IPS DF 4.7 (cell line): ENCODE data around the gene LDOC1.
"Not testable (repeated sequence)": the region's sequence is repeated elsewhere in the genome, so short reads cannot be mapped to it uniquely, and the experiment has no call there.

ENCODE experiments used
- DNase-seq: peaks from one replicate; pipeline ENCODE4 v3.0.0-alpha.2; 2013; ENCODE audit warnings: low spot score; ENCODE audit errors: extremely low read depth

The LDOC1 gene

DNA sequence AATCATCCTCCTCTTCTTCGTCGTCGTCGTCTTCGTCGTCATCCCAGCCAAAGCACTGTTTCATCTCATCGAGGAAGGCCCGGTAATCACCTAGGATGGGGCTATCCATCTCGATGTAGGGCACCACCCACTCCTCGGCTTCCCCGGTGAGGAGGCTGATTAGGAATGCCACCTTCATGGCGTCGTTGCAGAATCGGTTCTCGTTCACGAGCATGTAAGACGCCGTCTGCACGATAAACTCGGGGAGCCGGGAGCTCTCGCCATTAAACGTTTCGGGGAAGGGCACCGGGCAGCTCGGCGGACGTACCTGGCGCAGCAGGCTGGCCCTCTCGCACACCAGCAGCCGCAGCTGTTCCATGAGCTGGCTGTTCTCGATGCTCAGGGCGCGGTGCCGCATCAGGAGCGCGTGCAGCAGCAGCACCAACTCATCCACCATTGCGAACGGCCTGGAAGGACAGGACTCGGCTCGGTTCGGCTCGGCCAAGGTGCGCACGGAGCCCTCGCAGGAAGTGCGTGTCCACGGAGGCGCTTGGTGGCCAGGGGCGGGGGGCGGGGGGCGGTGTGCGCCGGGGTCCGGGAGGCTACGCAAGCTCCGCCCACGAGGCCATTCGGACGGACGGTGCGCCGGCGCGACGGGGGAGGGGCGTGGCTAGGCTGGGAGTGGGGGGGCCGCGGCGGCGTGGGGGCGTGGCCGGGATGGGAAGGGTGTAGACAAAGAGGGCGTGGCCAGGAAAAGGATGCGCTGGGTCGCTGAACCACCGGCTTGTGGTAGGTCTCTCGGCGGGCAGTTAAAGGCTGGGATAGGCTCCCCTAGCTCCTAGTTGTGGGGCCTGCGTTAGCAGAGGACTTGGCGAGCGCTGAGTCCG is at the start of gene LDOC1:
TSS of gene LDOC1 (minus strand) at position 544 of the 866 bp plus-strand sequence. CDS start at position 436, 108 bp downstream.
- no peak for DNase-seq

DNA sequence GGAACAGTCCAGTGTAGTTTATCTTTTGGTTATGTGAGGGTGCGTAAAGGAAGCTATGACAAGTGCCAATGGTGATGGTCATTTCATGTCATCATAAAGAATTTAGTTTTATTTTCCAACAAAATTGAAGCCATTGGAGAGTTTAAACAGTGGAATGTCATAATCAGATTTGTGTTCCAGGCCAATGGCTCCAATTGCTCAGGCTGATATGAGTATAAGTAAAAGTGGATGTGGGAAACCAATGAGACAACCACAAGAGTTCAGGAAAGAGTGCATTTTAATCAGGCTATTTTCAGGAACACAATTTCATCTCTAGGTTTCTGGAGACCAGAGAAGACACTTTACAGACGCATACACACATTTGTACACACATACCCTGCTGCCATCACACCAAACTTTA is 44.7 kb upstream of the LDOC1 start:
- no peak for DNase-seq

DNA sequence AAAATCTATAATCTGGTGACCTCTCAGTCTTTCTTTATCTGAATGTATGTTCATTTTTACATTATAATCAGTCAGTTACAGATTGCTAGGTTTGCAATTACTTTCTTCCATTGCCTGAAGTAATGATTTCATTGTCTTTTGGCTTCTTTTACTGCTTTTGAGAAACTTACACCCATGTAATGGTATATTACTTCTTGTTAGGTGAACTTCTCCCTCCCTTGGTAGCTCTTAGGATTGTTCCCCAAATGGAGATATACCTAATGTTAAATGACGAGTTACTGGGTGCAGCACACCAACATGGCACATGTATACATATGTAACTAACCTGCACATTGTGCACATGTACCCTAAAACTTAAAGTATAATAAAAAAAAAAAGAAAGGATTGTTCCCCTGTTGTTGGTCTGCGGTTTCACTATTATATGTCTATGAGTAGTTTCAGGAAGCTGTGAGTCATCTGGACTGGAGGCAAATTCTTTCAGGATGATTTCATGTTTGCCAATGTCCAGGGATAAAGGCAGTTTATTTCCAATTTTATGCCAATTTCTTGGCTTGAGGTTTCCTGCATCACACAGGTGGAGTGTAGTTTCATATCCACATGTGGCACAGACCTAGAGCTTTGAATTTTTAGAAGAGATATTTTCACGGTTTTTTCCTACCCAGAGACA is 43.5 kb upstream of the LDOC1 start:
- DNase-seq = no peak

DNA sequence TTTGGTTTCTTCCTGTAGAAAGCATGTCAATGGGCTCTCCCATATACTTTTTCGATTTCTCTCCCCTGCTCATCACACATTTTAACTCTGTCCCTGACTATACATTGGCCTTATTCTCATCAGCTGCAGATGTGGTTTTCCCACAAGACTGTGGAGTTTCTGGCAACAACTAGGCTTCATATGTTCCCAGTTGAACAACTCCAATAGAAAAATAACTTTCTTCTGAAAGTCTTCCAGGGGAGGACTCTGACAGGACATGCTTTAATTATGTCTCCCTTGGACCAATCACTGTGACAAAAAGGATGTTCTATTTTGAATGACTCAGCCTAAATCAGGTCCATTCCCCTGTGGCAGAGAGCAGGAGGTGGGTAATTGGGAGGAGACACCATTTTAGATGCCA is 37.3 kb upstream of the LDOC1 start:
- no peak for DNase-seq

DNA sequence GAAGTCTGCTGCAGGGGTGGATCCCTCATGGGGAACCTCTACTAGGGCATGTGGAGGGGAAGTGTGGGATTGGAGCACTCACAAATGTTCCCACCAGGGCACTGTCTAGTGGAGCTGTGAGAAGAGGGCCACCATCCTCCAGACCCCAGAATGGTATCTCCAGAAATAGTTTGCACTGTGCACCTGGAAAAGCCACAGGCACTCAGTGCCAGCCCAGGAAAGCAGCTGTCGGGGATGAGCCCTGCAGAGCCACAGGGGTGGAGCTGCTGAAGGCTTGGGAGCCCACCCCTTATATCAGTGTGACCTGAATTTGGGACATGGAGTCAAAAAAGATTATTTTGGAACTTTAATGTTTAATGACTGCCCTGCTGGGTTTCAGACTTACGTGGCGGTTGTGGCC is 25.0 kb upstream of the LDOC1 start:
- no peak for DNase-seq

DNA sequence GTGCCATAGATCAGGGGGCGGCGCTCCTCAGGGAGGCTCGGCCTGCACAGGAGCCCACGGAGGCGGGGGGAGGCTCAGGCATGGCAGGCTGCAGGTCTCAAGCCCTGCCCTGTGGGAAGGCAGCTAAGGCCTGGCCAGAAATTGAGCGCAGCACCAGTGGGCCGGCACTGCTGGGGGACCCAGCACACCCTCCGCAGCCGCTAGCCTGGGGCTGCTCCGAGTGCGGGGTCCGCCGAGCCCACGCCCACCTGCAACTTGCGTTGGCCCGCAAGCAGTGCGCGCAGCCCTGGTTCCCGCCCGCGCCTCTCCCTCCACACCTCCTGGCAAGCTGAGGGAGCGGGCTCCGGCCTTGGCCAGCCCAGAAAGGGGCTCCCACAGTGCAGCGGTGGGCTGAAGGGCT is 11.6 kb upstream of the LDOC1 start:
- not testable (repeated sequence) for DNase-seq

DNA sequence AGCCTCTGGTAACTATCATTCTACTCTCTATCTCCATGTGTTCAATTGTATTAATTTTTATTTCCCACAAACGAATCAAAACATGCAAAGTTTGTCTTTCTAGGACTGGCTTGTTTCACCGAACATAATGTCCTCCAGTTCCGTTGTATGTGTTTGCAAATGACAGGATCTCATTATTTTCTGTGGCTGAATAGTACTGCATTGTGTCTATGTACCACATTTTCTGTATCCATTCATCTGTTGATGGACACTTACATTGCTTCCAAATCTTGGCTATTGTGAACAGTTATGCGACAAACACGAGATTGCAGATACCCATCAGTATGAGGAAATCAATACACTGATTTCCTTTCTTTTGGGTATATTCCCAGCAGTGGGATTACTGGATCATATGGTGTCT is 8.4 kb upstream of the LDOC1 start:
- no peak for DNase-seq

DNA sequence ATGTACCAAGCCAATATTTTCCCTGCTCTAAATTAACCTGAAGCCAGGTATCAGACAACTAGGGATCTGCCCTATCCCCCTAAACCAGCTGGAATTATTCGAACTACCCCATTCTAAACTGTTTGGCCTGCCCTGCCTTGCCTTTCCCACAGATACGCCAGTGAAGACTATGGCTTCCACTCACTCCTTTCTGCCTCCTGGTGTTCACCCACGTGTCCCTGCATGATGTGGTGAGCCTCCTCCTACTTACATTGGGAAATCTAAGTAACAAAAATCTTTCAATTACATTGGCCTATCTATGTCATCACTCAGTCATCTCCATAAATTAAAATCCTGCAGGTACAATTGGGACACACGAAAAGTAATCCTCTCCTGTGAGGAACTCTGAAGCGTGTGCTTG is 6.1 kb upstream of the LDOC1 start:
- no peak for DNase-seq

DNA sequence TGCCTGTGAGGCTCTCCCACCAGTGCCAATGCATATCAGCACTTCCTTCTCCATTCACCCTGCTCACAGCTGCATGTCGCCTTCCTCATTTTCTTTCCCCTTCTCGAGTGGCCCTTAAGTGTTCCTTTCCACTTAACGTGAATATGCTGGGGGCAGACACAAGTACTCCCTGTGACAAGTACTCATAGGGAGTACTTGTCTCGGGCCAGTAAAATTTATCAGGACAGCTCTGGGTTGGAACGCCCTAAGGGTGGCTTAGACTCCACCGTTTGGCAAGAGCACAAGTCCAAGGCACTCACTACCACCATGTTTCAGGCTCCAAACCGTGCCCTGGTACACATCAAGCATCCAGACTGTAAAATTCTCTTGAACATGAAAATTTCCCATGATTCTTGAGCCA is 3.9 kb upstream of the LDOC1 start:
- no peak for DNase-seq

DNA sequence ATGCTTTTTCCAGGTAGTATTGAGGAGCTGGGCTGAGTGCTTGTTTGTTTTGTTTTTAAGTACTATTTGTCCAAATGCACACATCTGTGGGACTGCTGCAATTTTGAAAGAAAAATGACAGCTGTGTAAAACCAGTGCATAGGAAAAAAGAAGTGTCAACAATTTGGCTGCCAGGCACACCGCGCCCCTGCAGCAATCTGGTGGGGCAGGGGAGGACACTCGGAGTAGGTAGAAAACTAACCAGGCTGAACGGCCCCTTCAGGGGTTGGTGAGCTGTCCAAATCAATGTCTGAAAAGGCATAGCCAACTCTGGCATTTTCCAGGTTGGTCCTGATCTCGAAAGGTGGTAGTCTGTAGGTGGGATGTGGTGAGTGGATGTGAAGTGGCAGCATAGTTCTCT is 1.1 kb downstream of the LDOC1 start:
- DNase-seq = no peak

DNA sequence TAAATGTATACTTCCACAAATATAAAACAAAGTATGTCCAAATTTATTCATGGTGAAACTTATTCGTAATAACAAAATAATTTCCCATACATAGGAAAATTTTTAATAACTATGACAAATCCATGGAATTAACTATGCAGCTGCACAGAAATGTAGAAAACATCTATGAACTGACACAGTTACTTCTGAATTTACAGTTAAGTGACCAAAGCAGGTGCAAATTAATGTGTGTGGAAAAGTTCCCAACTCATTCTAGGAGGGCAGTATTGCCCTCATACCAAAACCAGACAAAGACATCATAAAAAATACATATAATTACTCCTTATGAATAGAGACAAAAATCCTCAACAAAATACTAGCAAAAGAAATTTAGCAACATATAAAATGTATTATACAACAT is 12.5 kb downstream of the LDOC1 start:
- no peak for DNase-seq

DNA sequence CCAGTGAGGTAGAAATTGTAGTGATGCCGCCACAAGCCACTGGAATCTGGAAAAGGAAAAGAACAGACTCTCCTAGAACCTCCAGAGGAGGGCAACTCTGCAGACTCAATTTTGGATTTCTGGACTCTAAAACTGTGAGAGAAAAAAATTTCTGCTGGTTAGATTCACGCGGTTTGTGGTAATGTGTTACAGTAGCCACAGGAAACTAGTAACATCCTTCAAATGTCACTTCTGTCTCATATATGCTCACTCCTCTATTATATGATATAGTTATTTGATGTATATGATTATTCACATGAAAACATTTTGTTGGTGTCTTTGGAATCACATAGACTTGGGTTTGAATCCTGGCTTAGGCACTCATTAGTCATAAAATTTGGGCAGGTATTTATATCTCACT is 18.8 kb downstream of the LDOC1 start:
- no peak for DNase-seq

DNA sequence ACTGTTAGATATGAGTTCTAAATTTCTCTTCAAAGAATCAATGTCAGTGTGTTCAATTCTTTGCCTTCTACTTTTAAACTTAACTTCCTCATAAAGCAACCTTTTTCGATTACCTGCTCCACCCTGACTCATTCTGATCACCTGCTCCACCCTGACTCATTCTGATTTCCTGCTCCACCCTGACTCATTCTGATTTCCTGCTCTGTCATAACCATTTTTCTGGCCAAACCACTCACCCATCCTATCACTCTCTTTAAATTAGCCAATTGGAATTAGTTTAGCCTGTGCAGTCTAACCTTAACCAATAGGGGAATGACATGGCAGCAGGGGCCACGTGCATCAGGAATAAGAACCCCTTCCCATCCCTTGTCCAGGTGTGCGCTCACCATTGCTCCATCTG is 21.7 kb downstream of the LDOC1 start:
- not testable (repeated sequence) for DNase-seq

DNA sequence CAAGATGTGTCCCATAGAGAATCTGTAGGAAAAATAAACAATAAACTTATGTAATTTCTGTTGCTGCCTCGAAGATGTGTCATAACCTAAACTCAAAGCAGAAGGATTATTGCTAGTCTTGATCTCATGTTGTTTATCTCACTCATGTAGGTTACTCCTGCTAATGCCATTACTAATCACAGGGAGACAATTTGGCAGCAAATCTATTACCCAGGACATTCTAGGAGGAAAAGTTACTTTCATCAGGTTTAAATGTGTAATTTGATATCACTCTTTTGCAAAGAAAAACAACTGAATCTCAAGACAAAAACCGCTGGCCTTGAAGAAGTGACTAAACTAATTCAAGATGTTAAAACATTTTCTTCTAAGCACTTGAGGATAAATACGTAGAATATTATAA is 34.0 kb downstream of the LDOC1 start:
- no peak for DNase-seq

DNA sequence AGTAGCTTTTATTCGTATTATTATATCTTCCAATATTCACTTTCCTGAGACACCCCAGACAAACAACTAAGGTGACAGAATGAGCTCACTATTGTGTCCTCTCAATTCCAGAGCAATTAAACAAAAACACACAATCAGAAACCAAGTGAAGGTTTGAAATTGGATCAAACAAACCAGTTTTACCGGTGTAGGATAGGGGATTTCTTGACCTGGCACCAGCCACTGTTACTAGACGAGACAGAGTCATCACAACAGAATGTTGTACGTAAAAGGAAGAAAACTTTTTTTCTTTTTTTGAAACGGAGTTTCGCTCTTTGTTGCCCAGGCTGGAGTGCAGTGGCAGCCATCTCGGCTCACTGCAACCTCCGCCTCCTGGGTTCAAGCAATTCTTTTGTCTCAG is 43.7 kb downstream of the LDOC1 start:
- no peak for DNase-seq

DNA sequence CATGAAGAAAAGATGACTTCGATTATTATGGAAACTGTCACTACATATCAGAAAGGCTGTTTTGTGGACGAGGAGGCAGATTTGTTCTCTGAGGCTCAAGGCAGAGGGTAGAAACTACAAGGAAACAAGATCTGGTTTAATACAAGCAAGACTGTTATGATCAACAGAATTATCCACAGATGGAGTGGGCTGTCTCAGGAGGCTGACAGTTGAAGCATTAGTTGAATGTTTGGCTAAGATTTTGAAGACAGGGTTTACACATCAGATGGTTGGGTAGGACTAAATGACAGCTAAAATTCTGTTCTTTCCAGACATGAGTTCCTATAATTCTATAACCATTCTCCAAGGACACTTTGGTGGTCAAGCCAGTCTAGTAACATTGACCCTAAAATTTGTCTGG is 49.8 kb downstream of the LDOC1 start:
- DNase-seq = no peak
